Measurements from ENCODE around the gene GNAQ. TPM values are rescaled to one million over a fixed set of nuclear protein-coding genes. Genes with fewer than 3 reads are reported as not detected.

Gene GNAQ
- total RNA-seq, 3 donors from 2014 or later (not counting 1 experiment from before 2014, with no cell fraction given), result 17.8 to 51.6 (median 24.5) TPM

DNA sequence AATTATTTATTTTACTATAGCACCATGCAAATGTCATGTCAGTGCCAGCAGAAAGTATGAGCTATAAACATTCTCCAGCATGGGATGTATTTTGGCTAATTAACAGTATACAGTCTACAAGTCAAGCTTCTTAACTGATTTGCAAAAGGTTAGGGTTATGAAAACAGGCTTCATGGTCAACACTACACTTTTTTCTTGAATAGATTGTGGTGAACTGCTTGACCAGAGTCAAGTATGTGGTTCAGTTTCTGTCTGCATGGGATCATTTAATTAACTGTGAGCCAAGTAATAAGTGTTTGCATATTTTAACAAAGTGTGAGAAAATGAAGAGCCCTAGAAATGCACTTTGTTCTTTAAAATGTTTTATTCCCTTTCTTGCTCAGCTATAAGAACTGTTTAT, 14.5 kb upstream of the GNAQ start:
- no peaks in the 10 kb centered on the region for H3K27me3 ChIP-seq (ENCODE audit: control insufficient read depth, insufficient read depth, low read length)
- H3K4me3 ChIP-seq (ENCODE audit: low read length), result no peak overlapping the region
- ATAC-seq, result no peak
- TF ChIP-seq CTCF (IDR thresholded peaks at IDR 0.05), result no peak
- H3K27ac ChIP-seq (ENCODE audit: low read length), result no peak overlapping the region
- H3K4me1 ChIP-seq (ENCODE audit: control insufficient read depth, insufficient read depth, low read length), result no peaks in the 10 kb centered on the region
- Mint-ChIP-seq H3K4me3 (no peak overlapping the region), H3K36me3 (no peaks in the 10 kb centered on the region), H3K4me1 (no peaks in the 10 kb centered on the region), H3K9me3 (no peaks in the 10 kb centered on the region), H3K27me3 (ENCODE audit: low read depth in 2 of 2) (peaks cover 0 to 6% of the 10 kb centered on the region in 2 donors), H3K27ac (no peak overlapping the region)
- no peaks in the 10 kb centered on the region for H3K9me3 ChIP-seq (ENCODE audit: control insufficient read depth, insufficient read depth, low read length)
- no peak for DNase-seq
- intact Hi-C loops (cut with micrococcal nuclease), result no loop called here
- no peaks in the 10 kb centered on the region for H3K36me3 ChIP-seq (ENCODE audit: control insufficient read depth, insufficient read depth, low read length)

GRCh38 chr9:78044886-78045285, 13.3 kb upstream of the GNAQ start:
- no peaks in the 10 kb centered on the region for H3K27me3 ChIP-seq (ENCODE audit: control insufficient read depth, insufficient read depth, low read length)
- no peaks in the 10 kb centered on the region for H3K4me1 ChIP-seq (ENCODE audit: control insufficient read depth, insufficient read depth, low read length)
- no peak overlapping the region for H3K4me3 ChIP-seq (ENCODE audit: low read length)
- H3K4me1 Mint-ChIP-seq, result no peaks in the 10 kb centered on the region
- 63% methylated on average over 4 of the region's 4 CpGs for WGBS (ENCODE audit: insufficient coverage)
- no peak overlapping the region for H3K27ac ChIP-seq (ENCODE audit: low read length)
- no peak overlapping the region for H3K27ac Mint-ChIP-seq
- H3K9me3 ChIP-seq (ENCODE audit: control insufficient read depth, insufficient read depth, low read length), result no peaks in the 10 kb centered on the region
- H3K36me3 Mint-ChIP-seq, result no peaks in the 10 kb centered on the region
- no peaks in the 10 kb centered on the region for H3K36me3 ChIP-seq (ENCODE audit: control insufficient read depth, insufficient read depth, low read length)
- no peaks in the 10 kb centered on the region for H3K9me3 Mint-ChIP-seq
- no peak overlapping the region for H3K4me3 Mint-ChIP-seq
- no peak for DNase-seq
- TF ChIP-seq CTCF (IDR thresholded peaks at IDR 0.05), result no peak
- intact Hi-C loops (cut with micrococcal nuclease), result no loop called here
- no peak for ATAC-seq
- peaks cover 0 to 9% of the 10 kb centered on the region in 2 donors for H3K27me3 Mint-ChIP-seq (ENCODE audit: low read depth in 2 of 2)

- H3K4me3 ChIP-seq (ENCODE audit: low read length), result no peak overlapping the region
- no peaks in the 10 kb centered on the region for H3K27me3 ChIP-seq (ENCODE audit: control insufficient read depth, insufficient read depth, low read length)
- no peaks in the 10 kb centered on the region for H3K36me3 ChIP-seq (ENCODE audit: control insufficient read depth, insufficient read depth, low read length)
- no peak for ATAC-seq
- no peak overlapping the region for H3K27ac ChIP-seq (ENCODE audit: low read length)
- no peaks in the 10 kb centered on the region for H3K9me3 ChIP-seq (ENCODE audit: control insufficient read depth, insufficient read depth, low read length)
- H3K4me1 ChIP-seq (ENCODE audit: control insufficient read depth, insufficient read depth, low read length), result no peaks in the 10 kb centered on the region
- no peak overlapping the region for H3K27ac Mint-ChIP-seq
- DNase-seq, result no peak
- TF ChIP-seq CTCF (IDR thresholded peaks at IDR 0.05), result no peak
- intact Hi-C loops (cut with micrococcal nuclease), result no loop called here
- H3K9me3 Mint-ChIP-seq, result no peaks in the 10 kb centered on the region
- WGBS (ENCODE audit: insufficient coverage), result 91% methylated on average over 4 of the region's 4 CpGs
- no peak overlapping the region for H3K4me3 Mint-ChIP-seq
- H3K27me3 Mint-ChIP-seq (ENCODE audit: low read depth in 2 of 2), result peaks cover 0 to 9% of the 10 kb centered on the region in 2 donors
- no peaks in the 10 kb centered on the region for H3K36me3 Mint-ChIP-seq
- H3K4me1 Mint-ChIP-seq, result no peaks in the 10 kb centered on the region
Measured at GRCh38 chr9:78044189-78044588, 12.6 kb upstream of the GNAQ start.

GRCh38 chr9:78041971-78042370, 10.4 kb upstream of the GNAQ start:
- H3K27ac ChIP-seq (ENCODE audit: low read length), result no peak overlapping the region
- no peaks in the 10 kb centered on the region for H3K27me3 ChIP-seq (ENCODE audit: control insufficient read depth, insufficient read depth, low read length)
- no peaks in the 10 kb centered on the region for H3K4me1 ChIP-seq (ENCODE audit: control insufficient read depth, insufficient read depth, low read length)
- DNase-seq (no peak), ATAC-seq (no peak)
- peaks cover 0 to 9% of the 10 kb centered on the region in 2 donors for H3K27me3 Mint-ChIP-seq (ENCODE audit: low read depth in 2 of 2)
- no peak overlapping the region for H3K4me3 ChIP-seq (ENCODE audit: low read length)
- no peaks in the 10 kb centered on the region for H3K9me3 Mint-ChIP-seq
- TF ChIP-seq CTCF (IDR thresholded peaks at IDR 0.05), result no peak
- 95% methylated on average over 2 of the region's 2 CpGs for WGBS (ENCODE audit: insufficient coverage)
- no peaks in the 10 kb centered on the region for H3K4me1 Mint-ChIP-seq
- H3K9me3 ChIP-seq (ENCODE audit: control insufficient read depth, insufficient read depth, low read length), result no peaks in the 10 kb centered on the region
- H3K4me3 Mint-ChIP-seq, result no peak overlapping the region
- intact Hi-C loops (cut with micrococcal nuclease), result no loop called here
- H3K36me3 Mint-ChIP-seq, result no peaks in the 10 kb centered on the region
- H3K36me3 ChIP-seq (ENCODE audit: control insufficient read depth, insufficient read depth, low read length), result no peaks in the 10 kb centered on the region
- H3K27ac Mint-ChIP-seq, result no peak overlapping the region

Measured in natural killer cell (primary cell).